NK-92 (cell line): ENCODE data around the gene DOCK2.
"Not testable (repeated sequence)": the region's sequence is repeated elsewhere in the genome, so short reads cannot be mapped to it uniquely, and the experiment has no call there.

Experiments used
- DNase-seq: peaks from one replicate; lab custom pipeline; 2025; ENCODE audit not compliant: unreplicated experiment; lab: John Stamatoyannopoulos, UW

The DOCK2 gene

DNA sequence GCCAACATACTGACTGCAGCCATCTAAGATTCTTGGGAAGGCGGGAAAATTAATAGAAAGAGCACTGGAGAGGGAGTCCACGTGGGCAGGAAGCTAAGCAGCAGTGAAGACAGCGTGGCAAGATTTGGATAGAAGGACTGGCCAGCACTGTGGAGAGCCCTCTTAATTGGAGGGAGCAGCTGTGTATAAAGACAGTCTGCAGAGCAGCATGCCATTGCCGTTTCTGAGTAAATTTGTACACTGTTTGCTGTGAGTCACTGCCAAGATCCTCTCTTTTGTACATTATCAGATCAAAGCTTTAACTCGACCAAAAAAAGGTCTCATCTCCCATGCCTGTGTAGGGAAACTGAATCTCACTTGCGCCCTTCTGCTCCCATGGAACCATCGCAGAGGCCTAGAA lies 297.9 kb downstream of the DOCK2 start:
- no peak for DNase-seq

- DNase-seq = no peak
Observed at GRCh38 chr5:169935762-169936161, 298.7 kb downstream of the DOCK2 start.

DNA sequence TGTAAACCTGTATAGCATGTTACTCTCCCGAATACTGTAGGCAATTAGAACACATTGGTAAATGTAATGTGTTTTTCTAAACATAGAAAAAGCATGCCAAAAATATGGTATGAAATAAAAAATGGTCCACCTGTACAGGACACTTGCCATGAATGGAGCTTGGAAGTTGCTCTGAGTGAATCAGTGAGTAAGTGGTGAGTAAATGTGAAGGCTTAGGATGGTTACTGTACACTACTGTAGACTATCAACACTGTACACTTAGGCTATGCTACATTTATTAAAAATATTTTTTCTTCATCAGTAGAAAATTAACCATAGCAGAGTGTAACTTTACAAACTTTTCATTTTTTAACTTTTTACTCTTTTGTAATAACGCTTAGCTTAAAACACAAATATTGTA lies 301.4 kb downstream of the DOCK2 start:
- DNase-seq = no peak

- no peak for DNase-seq
Observed at GRCh38 chr5:169939731-169940130, 302.7 kb downstream of the DOCK2 start.

DNA sequence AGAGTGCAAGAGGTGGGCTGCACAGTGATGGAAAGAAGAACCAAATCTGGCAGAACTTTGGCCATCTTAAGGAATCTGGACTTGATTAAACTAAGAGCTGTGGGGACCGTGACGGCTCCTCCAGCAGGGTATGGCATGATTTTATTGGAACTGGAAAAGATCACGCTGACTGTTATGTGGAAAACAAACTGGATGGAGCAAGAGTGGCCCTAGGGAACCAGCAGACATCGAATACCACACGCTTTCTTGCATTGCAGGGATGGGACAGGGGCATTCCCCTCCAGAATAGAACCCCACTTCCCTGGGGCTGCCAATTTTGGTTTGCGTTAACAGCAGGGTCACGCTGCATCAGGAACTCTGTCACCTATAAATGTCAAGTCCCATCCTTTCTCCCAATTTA lies 304.5 kb downstream of the DOCK2 start:
- no peak for DNase-seq

GRCh38 chr5:169942181-169942580 lies 305.1 kb downstream of the DOCK2 start:
- no peak for DNase-seq

DNA sequence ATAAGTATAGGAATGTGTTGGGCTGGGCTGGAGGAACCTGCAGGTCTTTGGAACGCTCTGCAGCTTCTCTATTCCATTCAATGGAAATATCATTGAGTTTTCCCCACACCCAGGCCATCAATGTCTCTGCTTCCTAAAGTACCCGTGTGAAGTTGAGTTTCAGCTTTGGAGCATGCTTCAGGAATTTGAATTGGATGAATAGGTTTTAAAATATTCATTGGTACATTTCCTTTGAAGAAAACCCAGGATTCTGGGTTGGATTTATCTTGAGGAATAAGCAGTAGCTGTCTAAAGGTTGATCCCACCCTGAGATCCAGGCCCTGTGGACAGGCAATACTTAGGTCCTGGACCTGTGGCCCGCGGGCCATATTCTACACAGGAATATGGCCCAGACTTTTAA lies 306.0 kb downstream of the DOCK2 start:
- DNase-seq = no peak

DNA sequence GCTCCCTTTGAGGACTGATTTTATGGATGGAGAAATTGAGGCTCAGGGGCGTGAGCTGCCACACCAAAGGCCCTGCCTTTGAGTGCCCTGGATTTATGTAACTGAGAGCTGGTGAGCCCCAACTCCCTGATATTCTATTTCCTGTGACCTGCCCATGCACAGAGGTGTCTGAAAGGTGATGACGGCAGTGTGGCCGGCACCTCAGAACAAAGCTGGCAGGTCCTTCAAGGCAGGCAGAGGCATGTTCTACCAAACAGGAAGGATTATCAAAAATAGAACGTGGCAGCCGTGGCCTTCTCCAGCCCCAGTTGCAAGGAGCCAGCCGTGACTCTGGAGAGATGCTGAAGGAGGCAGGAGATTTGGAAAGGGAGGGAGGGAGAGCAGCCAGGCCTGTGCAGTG lies 307.0 kb downstream of the DOCK2 start:
- DNase-seq = no peak

GRCh38 chr5:169944922-169945680 lies 308.0 kb downstream of the DOCK2 start:
- no peak for DNase-seq

- DNase-seq = no peak
Observed at GRCh38 chr5:169945831-169946261, 308.8 kb downstream of the DOCK2 start.

- no peak for DNase-seq
Observed at GRCh38 chr5:169946743-169947295, 309.7 kb downstream of the DOCK2 start.

DNA sequence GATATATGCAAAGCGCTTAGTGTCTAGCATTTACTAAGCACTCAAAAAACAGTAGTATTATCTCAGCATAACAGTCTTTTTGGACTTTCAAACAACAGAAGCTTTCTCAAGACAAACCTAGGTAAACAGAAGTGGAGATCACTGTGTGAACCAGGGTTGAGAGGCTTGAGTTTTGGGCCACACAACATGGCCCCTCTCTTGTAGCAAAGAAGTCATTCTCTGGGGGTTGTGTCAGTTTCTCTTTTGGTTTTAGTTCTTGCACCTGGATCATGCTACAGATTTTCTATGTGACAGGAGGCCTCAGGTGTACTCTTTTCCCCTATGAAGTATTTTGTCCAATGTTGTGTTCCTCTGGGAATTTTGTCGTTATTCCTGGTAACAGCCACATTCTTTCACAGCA lies 313.3 kb downstream of the DOCK2 start:
- no peak for DNase-seq

GRCh38 chr5:169953196-169953595 lies 316.1 kb downstream of the DOCK2 start:
- DNase-seq = not testable (repeated sequence)

DNA sequence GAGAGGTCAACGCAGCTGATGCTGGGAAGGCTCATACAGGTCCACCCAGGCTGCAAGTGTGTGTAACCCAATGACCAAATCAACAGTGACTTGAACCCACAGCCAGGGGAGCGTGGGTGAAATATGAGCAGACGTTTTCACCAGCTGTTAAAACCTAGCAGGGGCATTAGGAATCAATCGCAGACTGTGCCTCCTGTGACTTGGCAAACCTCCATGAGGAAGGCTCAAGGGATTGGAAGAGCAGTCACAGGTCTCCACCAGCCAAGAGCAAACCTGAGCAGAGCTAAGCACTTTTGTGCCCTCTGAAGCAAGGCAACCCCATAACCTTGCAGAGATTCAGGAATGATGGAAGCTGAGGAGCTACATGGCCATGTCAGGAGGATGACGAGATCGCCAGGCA lies 317.7 kb downstream of the DOCK2 start:
- DNase-seq = no peak

- DNase-seq = no peak
Observed at GRCh38 chr5:169956126-169956525, 319.1 kb downstream of the DOCK2 start.

DNA sequence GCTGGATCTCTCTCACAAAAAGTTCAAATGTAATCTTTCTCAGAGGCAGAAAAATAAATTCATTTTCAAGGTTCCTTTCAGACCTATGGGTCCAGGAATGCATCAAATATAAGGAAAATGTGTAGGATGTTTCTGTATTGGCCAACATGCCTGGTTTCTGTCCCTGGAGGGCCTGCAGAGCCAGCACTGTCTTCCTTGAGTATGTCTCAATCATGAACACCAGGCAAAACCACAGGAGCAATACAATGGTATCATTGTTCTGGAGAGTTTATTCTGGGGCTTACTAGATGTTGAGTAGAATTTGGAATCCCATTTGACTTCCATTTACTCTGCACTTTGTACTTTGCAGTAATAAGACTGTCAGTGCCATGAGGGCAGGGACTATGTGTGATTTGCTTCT lies 319.7 kb downstream of the DOCK2 start:
- DNase-seq = no peak

DNA sequence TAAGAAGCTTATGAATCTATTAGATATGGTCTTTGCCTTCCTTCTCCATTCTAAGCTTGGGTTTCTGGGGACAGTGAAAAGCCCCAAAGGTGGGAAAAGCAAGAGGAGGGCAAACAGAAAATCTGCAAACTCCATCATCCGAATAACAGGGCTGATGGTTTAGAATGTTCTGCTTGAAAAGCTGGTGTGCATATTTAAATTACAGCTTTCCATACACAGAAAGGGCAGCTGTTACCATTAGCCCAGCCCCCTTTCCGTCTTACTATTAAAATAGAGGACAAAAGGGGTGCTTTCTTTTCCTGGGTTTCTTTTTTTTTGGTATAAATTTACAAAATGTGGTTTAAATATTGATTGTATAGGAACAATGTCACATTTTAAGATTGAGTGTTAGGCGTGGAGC lies 321.2 kb downstream of the DOCK2 start:
- DNase-seq = no peak

DNA sequence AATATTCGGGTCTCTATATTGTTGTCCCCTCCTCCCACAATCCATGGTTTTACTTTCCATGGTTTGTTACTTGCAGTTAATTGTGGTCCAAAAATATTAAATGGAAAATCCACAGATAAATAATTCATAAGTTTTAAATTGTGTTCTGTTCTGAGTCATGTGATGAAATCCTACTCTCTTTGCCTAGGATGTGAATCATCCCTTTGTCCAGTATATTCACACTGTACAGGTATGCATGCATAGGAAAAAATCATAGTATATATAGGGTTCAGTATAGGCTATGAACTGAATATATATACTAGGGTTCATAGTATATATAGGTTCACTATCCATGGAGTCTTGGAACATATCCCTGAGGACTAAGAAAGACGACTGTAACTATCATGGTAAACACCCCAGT lies 323.6 kb downstream of the DOCK2 start:
- DNase-seq = no peak

GRCh38 chr5:169964246-169964645 lies 327.2 kb downstream of the DOCK2 start:
- DNase-seq = no peak

DNA sequence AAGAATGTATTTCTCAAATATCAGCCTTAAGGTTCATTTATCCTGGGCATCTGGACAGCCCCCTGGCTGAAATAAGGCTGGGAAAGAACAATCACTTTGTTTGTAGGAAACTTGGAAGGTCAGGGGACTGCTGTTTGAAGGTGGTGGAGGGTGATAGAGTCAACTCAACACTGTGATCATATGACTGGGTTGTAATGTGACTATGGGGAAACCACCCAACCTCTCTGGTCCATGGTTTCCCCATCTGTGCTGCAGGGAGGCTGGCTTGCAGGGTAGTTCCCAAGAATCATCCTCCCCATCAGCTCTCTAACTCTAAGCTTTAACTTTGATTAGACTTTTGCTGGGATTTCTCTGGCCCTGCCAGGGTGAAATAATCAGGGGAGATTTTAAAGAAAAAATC lies 333.3 kb downstream of the DOCK2 start:
- DNase-seq = no peak

DNA sequence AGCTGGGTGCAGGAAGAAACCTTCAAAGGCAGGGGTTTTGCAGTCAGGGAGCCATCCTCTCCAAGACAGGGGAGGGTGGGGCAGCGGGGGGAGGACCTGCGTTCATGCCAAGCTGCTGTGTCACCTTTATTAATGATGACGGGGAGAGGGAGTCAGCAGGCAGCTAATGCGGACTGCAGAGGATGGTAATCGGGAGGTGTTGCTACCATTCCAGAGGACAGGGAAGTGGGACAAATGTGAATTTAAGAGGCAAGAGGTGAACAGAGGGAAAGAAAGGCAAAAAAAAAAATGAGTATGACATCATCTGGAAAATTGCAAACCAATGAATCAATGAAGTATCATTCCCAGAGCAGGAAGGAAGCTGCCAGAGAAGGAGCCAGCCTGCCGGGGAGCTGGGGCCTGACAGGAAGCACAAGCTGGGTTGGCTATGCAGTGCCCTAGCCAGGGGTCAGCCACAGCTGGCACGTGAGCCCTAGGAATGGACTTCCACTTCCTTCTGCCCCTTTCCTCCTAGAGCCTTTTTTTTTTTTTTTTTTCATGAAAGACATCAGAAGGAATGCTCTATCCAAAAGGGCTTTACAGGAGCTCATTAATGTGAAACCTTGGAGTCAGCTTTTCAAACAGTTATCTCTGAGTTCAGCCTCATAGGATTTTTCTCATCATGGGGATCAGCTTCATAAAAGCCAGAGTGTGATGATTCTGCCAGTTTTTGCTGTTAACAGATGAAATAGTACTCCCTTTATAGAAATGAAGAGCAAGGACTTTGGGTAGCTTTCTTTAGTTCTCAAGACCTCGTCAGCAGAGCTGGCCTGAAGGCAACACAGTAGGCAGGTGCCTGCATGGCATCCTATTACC lies 334.1 kb downstream of the DOCK2 start:
- no peak for DNase-seq

GRCh38 chr5:169971780-169972179 lies 334.7 kb downstream of the DOCK2 start:
- no peak for DNase-seq
